22Rv1 (cell line): Measurements from ENCODE around the gene TXNRD2.

Source experiments
- CTCF ChIP-seq: fragments of 450-650 bp; IDR thresholded peaks from 2 replicates; pipeline ENCODE4 v1.5.1; 2017; ENCODE audit warnings: mild to moderate bottlenecking
- ZFX ChIP-seq: fragments of 450-650 bp; IDR thresholded peaks from 2 replicates; pipeline ENCODE4 v1.6.1; 2017; ENCODE audit warnings: antibody characterized with exemption, borderline replicate concordance

GRCh38 chr22:19977296-19978243 is 36.0 kb upstream of the TXNRD2 start:
- no peak for TF ChIP-seq CTCF
- no peak for TF ChIP-seq ZFX
